Esophagus squamous epithelium (tissue), 5 donors: ENCODE results near the gene PTPN6. TPM values are rescaled to one million over a fixed set of nuclear protein-coding genes. Genes with fewer than 3 reads are reported as not detected.

Experiments used
- DNase-seq: peaks from one replicate; lab custom pipeline; 2025; lab: John Stamatoyannopoulos, UW
- H3K27ac ChIP-seq, 4 donors: fragments of 200-600 bp; sonication (generic); one replicate each; pipeline ENCODE4 v1.5.1; 2016 to 2019; ENCODE audit warnings: mild to moderate bottlenecking in 1 of 4
- H3K27me3 ChIP-seq, 4 donors: fragments of 200-600 bp; sonication (generic); 1 replicate in 3 of 4; 2 replicates in 1 of 4; pipeline versions ENCODE4 v1.5.1 to v1.6.0; 2017 to 2021; ENCODE audit warnings: antibody characterized with exemption in 1 of 4
- H3K36me3 ChIP-seq, 3 donors: fragments of 200-600 bp; sonication (generic); one replicate each; pipeline ENCODE4 v1.5.1; 2016 to 2019
- H3K4me1 ChIP-seq, 3 donors: fragments of 200-600 bp; sonication (generic); one replicate each; pipeline ENCODE4 v1.5.1; 2017 to 2019
- H3K4me3 ChIP-seq, 4 donors: fragments of 200-600 bp; sonication (generic); 1 replicate in 3 of 4; 2 replicates in 1 of 4; pipeline ENCODE4 v1.5.1; 2016 to 2019; ENCODE audit warnings: mild to moderate bottlenecking in 2 of 4, moderate library complexity in 1 of 4
- H3K9me3 ChIP-seq, 3 donors: fragments of 200-600 bp; sonication (generic); one replicate each; pipeline ENCODE4 v1.5.1; 2016 to 2019
- POLR2A ChIP-seq, 4 donors: fragments of 450-650 bp; IDR thresholded peaks; one replicate each; pipeline ENCODE4 v1.6.1; 2017; ENCODE audit warnings: antibody characterized with exemption in 4 of 4, mild to moderate bottlenecking in 4 of 4, moderate library complexity in 3 of 4
- WGBS, 2 donors: methylation state at CpG; one replicate each; pipeline ENCODE4 v1.1.5; 2018; 5-methylcytosine and 5-hydroxymethylcytosine counted together
- intact Hi-C: fragments of 100-400 bp; cut with DNase I; formaldehyde crosslinking; loops from one replicate; pipeline ENCODE4 v1.15.0; 2022
- total RNA-seq, 4 donors: library from RNA; depleted of rRNA; stranded (reverse); fragments of >200 nt; gene quantifications; one replicate each; pipeline ENCODE4 v1.1.0, GENCODE V29; 2016
- TF ChIP-seq, protein P1 (sequence below), 6 experiments: fragments of 450-650 bp in 4 of 6; fragments of 200-600 bp in 2 of 6; sonication (generic) in 2 of 6; IDR thresholded peaks; one replicate each; pipeline ENCODE4 v1.5.1; 2016 to 2019; ENCODE audit warnings: antibody characterized with exemption in 6 of 6, mild to moderate bottlenecking in 4 of 6, moderate library complexity in 4 of 6
- donor health status: DM: yes; HTN: yes; CAD: no.

Gene PTPN6
- total RNA-seq, 4 donors from 2014 or later: 11.0 to 29.7 (median 21.5) TPM

DNA sequence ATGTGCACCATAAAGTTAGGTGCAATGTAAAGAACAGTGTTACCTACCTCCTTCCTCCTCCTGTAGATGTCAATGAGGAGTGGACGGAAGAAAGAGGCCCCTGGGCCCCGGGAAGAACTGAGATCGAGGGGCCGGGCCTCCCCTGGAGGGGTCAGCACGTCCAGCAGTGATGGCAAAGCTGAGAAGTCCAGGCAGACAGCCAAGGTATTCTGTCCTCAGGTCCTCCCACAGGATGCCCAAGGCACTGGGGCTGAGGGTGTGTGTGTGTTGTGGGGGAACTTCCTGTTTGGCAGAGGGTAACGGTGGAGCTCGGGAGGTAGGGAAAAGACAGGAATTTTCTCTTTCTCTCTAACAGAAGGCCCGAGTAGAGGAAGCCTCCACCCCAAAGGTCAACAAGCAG is 17.0 kb upstream of the PTPN6 start:
- Histone ChIP-seq H3K27ac (peak overlapping the region; percentile 22 to 96 (median 94)), H3K4me3 (no peak overlapping the region), H3K4me1 (peaks cover 41 to 97% (median 57%) of the 10 kb centered on the region in 3 donors), H3K9me3 (no peaks in the 10 kb centered on the region), H3K27me3 (no peaks in the 10 kb centered on the region), H3K36me3 (peaks cover 13 to 44% (median 18%) of the 10 kb centered on the region in 3 donors)
- intact Hi-C loops: no loop called here
- 33 to 38% methylated on average over 8 of the region's 8 CpGs for WGBS, 2 donors
- TF ChIP-seq POLR2A (IDR thresholded peaks at IDR 0.05): no peak
- TF ChIP-seq, protein P1, sequence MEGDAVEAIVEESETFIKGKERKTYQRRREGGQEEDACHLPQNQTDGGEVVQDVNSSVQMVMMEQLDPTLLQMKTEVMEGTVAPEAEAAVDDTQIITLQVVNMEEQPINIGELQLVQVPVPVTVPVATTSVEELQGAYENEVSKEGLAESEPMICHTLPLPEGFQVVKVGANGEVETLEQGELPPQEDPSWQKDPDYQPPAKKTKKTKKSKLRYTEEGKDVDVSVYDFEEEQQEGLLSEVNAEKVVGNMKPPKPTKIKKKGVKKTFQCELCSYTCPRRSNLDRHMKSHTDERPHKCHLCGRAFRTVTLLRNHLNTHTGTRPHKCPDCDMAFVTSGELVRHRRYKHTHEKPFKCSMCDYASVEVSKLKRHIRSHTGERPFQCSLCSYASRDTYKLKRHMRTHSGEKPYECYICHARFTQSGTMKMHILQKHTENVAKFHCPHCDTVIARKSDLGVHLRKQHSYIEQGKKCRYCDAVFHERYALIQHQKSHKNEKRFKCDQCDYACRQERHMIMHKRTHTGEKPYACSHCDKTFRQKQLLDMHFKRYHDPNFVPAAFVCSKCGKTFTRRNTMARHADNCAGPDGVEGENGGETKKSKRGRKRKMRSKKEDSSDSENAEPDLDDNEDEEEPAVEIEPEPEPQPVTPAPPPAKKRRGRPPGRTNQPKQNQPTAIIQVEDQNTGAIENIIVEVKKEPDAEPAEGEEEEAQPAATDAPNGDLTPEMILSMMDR (IDR thresholded peaks at IDR 0.05): no peak
- no peak for DNase-seq

DNA sequence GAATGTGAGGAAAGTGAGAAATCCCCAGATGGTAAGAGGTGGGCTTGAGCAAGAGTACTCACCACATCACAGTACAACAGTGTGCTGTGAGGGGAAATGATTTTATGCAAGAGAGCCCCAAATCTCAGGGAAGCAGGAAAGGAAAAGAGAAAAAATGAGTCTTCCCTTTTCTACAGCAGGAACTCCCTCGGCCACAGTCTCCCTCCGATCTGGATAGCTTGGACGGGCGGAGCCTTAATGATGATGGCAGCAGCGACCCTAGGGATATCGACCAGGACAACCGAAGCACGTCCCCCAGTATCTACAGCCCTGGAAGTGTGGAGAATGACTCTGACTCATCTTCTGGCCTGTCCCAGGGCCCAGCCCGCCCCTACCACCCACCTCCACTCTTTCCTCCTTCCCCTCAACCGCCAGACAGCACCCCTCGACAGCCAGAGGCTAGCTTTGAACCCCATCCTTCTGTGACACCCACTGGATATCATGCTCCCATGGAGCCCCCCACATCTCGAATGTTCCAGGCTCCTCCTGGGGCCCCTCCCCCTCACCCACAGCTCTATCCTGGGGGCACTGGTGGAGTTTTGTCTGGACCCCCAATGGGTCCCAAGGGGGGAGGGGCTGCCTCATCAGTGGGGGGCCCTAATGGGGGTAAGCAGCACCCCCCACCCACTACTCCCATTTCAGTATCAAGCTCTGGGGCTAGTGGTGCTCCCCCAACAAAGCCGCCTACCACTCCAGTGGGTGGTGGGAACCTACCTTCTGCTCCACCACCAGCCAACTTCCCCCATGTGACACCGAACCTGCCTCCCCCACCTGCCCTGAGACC is 15.6 kb upstream of the PTPN6 start:
- Histone ChIP-seq H3K36me3 (peaks cover 13 to 58% (median 18%) of the 10 kb centered on the region in 3 donors), H3K27me3 (no peaks in the 10 kb centered on the region), H3K4me1 (peaks cover 27 to 87% (median 42%) of the 10 kb centered on the region in 3 donors), H3K4me3 (no peak overlapping the region), H3K9me3 (no peaks in the 10 kb centered on the region), H3K27ac (peak overlapping the region in 3 of 4 donors; percentile 93 to 96 (median 95))
- intact Hi-C loops: no loop called here
- WGBS, 2 donors: 52 to 61% methylated on average over 11 to 14 of the region's 14 CpGs
- TF ChIP-seq POLR2A (IDR thresholded peaks at IDR 0.05): no peak
- TF ChIP-seq, protein P1 (IDR thresholded peaks at IDR 0.05): no peak
- DNase-seq: no peak

DNA sequence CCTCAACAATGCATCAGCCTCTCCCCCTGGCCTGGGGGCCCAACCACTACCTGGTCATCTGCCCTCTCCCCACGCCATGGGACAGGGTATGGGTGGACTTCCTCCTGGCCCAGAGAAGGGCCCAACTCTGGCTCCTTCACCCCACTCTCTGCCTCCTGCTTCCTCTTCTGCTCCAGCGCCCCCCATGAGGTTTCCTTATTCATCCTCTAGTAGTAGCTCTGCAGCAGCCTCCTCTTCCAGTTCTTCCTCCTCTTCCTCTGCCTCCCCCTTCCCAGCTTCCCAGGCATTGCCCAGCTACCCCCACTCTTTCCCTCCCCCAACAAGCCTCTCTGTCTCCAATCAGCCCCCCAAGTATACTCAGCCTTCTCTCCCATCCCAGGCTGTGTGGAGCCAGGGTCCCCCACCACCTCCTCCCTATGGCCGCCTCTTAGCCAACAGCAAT is 14.9 kb upstream of the PTPN6 start:
- intact Hi-C loops: no loop called here
- H3K27me3 ChIP-seq: no peaks in the 10 kb centered on the region
- no peak for DNase-seq
- no peak for TF ChIP-seq POLR2A (IDR thresholded peaks at IDR 0.05)
- TF ChIP-seq, protein P1 (IDR thresholded peaks at IDR 0.05): no peak
- 84 to 89% methylated on average over 2 to 3 of the region's 3 CpGs for WGBS, 2 donors
- H3K4me3 ChIP-seq: no peak overlapping the region
- peaks cover 13 to 65% (median 24%) of the 10 kb centered on the region in 3 donors for H3K36me3 ChIP-seq
- H3K9me3 ChIP-seq: no peaks in the 10 kb centered on the region
- H3K27ac ChIP-seq: peak overlapping the region in 3 of 4 donors; percentile 93 to 96 (median 95)
- peaks cover 23 to 87% (median 36%) of the 10 kb centered on the region in 3 donors for H3K4me1 ChIP-seq

DNA sequence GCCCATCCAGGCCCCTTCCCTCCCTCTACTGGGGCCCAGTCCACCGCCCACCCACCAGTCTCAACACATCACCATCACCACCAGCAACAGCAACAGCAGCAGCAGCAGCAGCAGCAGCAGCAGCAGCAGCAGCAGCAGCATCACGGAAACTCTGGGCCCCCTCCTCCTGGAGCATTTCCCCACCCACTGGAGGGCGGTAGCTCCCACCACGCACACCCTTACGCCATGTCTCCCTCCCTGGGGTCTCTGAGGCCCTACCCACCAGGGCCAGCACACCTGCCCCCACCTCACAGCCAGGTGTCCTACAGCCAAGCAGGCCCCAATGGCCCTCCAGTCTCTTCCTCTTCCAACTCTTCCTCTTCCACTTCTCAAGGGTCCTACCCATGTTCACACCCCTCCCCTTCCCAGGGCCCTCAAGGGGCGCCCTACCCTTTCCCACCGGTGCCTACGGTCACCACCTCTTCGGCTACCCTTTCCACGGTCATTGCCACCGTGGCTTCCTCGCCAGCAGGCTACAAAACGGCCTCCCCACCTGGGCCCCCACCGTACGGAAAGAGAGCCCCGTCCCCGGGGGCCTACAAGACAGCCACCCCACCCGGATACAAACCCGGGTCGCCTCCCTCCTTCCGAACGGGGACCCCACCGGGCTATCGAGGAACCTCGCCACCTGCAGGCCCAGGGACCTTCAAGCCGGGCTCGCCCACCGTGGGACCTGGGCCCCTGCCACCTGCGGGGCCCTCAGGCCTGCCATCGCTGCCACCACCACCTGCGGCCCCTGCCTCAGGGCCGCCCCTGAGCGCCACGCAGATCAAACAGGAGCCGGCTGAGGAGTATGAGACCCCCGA is 14.3 kb upstream of the PTPN6 start:
- WGBS, 2 donors: 34 to 66% methylated on average over 7 to 15 of the region's 36 CpGs
- Histone ChIP-seq H3K27me3 (no peaks in the 10 kb centered on the region), H3K36me3 (peaks cover 19 to 71% (median 29%) of the 10 kb centered on the region in 3 donors), H3K4me3 (peak overlapping the region; percentile 47 to 79 (median 69)), H3K27ac (peak overlapping the region; percentile 88 to 96 (median 94)), H3K4me1 (peaks cover 23 to 87% (median 35%) of the 10 kb centered on the region in 3 donors), H3K9me3 (no peaks in the 10 kb centered on the region)
- TF ChIP-seq, protein P1 (IDR thresholded peaks at IDR 0.05): no peak
- no peak for TF ChIP-seq POLR2A (IDR thresholded peaks at IDR 0.05)
- no peak for DNase-seq
- intact Hi-C loops: no loop called here
